ENCODE measurements around the gene ACAP1. TPM values are rescaled to one million over a fixed set of nuclear protein-coding genes. Genes with fewer than 3 reads are reported as not detected.

The ACAP1 gene
- total and polyA plus RNA-seq, 4 donors, result 1.1 to 7.4 (median 4.7) TPM

DNA sequence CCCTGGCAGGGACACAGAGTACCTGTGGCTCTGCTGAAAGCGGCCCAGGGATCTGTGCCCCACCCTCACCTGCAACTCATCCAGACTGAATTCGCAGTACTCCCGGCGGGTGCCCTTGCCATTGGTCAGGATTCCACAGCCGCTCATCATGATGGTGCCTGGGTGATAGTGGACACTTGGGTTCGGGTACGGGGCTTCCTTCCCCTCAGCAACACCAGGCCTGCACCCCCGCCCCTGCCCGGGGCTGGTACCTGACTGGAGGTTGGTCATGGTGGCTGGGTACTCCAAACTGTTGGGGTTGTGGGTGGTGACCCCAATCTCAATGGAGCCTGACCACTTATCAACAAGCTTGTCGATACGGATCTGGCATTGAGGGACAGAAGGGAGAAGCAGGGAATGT is 10.1 kb upstream of the ACAP1 start:
- no peak overlapping the region for H3K9ac ChIP-seq (ENCODE audit: low read depth in 1 of 2, low read length in 2 of 2)
- peaks cover 6 to 48% (median 19%) of the 10 kb centered on the region in 4 donors for H3K36me3 ChIP-seq (ENCODE audit: control insufficient read depth in 4 of 4, insufficient read depth in 3 of 4, low read depth in 1 of 4, low read length in 3 of 4)
- no peak overlapping the region for H3K27ac ChIP-seq (ENCODE audit: low read depth in 1 of 2, low read length in 2 of 2)
- TF ChIP-seq, protein P1, sequence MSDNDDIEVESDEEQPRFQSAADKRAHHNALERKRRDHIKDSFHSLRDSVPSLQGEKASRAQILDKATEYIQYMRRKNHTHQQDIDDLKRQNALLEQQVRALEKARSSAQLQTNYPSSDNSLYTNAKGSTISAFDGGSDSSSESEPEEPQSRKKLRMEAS (IDR thresholded peaks at IDR 0.05), result no peak
- TF ChIP-seq YY1 (IDR thresholded peaks at IDR 0.05) (no peak), FOXA2 (IDR thresholded peaks at IDR 0.05) (no peak), GABPA (IDR thresholded peaks at IDR 0.05 in 1 of 2, conservative IDR thresholded peaks at IDR 0.05 in 1 of 2) (no peak), JUND (IDR thresholded peaks at IDR 0.05) (no peak), HNF4G (IDR thresholded peaks at IDR 0.05) (no peak), FOXA1 (IDR thresholded peaks at IDR 0.05) (no peak), SP1 (IDR thresholded peaks at IDR 0.05) (no peak), RAD21 (IDR thresholded peaks at IDR 0.05) (no peak), NR2F2 (IDR thresholded peaks at IDR 0.05) (no peak), RXRA (IDR thresholded peaks at IDR 0.05) (no peak), HNF4A (conservative IDR thresholded peaks at IDR 0.05) (no peak), EGR1 (IDR thresholded peaks at IDR 0.05; ENCODE audit: low read depth in 2 of 2) (no peak)
- TF ChIP-seq, protein P2, sequence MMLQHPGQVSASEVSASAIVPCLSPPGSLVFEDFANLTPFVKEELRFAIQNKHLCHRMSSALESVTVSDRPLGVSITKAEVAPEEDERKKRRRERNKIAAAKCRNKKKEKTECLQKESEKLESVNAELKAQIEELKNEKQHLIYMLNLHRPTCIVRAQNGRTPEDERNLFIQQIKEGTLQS (IDR thresholded peaks at IDR 0.05), result no peak
- TF ChIP-seq, protein P3, sequence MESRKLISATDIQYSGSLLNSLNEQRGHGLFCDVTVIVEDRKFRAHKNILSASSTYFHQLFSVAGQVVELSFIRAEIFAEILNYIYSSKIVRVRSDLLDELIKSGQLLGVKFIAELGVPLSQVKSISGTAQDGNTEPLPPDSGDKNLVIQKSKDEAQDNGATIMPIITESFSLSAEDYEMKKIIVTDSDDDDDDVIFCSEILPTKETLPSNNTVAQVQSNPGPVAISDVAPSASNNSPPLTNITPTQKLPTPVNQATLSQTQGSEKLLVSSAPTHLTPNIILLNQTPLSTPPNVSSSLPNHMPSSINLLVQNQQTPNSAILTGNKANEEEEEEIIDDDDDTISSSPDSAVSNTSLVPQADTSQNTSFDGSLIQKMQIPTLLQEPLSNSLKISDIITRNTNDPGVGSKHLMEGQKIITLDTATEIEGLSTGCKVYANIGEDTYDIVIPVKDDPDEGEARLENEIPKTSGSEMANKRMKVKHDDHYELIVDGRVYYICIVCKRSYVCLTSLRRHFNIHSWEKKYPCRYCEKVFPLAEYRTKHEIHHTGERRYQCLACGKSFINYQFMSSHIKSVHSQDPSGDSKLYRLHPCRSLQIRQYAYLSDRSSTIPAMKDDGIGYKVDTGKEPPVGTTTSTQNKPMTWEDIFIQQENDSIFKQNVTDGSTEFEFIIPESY (IDR thresholded peaks at IDR 0.05), result no peak
- TF ChIP-seq, protein P4, sequence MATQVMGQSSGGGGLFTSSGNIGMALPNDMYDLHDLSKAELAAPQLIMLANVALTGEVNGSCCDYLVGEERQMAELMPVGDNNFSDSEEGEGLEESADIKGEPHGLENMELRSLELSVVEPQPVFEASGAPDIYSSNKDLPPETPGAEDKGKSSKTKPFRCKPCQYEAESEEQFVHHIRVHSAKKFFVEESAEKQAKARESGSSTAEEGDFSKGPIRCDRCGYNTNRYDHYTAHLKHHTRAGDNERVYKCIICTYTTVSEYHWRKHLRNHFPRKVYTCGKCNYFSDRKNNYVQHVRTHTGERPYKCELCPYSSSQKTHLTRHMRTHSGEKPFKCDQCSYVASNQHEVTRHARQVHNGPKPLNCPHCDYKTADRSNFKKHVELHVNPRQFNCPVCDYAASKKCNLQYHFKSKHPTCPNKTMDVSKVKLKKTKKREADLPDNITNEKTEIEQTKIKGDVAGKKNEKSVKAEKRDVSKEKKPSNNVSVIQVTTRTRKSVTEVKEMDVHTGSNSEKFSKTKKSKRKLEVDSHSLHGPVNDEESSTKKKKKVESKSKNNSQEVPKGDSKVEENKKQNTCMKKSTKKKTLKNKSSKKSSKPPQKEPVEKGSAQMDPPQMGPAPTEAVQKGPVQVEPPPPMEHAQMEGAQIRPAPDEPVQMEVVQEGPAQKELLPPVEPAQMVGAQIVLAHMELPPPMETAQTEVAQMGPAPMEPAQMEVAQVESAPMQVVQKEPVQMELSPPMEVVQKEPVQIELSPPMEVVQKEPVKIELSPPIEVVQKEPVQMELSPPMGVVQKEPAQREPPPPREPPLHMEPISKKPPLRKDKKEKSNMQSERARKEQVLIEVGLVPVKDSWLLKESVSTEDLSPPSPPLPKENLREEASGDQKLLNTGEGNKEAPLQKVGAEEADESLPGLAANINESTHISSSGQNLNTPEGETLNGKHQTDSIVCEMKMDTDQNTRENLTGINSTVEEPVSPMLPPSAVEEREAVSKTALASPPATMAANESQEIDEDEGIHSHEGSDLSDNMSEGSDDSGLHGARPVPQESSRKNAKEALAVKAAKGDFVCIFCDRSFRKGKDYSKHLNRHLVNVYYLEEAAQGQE (IDR thresholded peaks at IDR 0.05), result no peak
- H3K9me3 ChIP-seq (ENCODE audit: control insufficient read depth in 4 of 4, low read length in 3 of 4), result no peaks in the 10 kb centered on the region
- DNase-seq (ENCODE audit: low spot score), result no peak
- no peak overlapping the region for H3K4me3 ChIP-seq (ENCODE audit: low read depth in 1 of 3, low read length in 3 of 3)
- 95% methylated on average over 11 of the region's 11 CpGs for whole genome bisulfite sequencing
- peaks cover 8 to 22% (median 15%) of the 10 kb centered on the region in 4 donors for H3K4me1 ChIP-seq (ENCODE audit: control insufficient read depth in 4 of 4, insufficient read depth in 4 of 4, low read length in 3 of 4)
- H3K27me3 ChIP-seq (ENCODE audit: control insufficient read depth in 4 of 4, insufficient read depth in 4 of 4, low read length in 3 of 4), result no peaks in the 10 kb centered on the region

DNA sequence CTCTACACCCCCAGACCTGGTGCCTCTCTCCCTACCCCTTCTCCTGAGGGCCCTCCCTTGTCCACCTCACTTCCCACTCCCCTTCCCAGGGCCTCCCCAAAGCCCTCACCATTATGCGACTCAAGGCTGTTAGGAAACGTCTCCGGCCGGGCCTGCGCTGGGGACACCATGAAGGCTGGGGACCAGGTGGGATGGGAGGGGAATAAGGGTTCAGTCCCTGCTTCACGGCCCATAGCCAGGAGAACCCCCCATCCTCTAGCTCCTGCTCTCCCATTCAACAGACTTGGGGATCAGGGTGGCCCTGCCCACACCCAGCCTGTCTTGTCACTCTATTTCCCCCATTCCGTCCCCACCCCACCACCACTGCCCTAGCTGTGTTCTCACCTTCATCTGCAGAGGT is 9.3 kb upstream of the ACAP1 start:
- Histone ChIP-seq H3K36me3 (ENCODE audit: control insufficient read depth in 4 of 4, insufficient read depth in 3 of 4, low read depth in 1 of 4, low read length in 3 of 4) (peaks cover 4 to 41% (median 16%) of the 10 kb centered on the region in 4 donors), H3K27me3 (ENCODE audit: control insufficient read depth in 4 of 4, insufficient read depth in 4 of 4, low read length in 3 of 4) (no peaks in the 10 kb centered on the region), H3K9ac (ENCODE audit: low read depth in 1 of 2, low read length in 2 of 2) (no peak overlapping the region), H3K27ac (ENCODE audit: low read depth in 1 of 2, low read length in 2 of 2) (no peak overlapping the region), H3K4me1 (ENCODE audit: control insufficient read depth in 4 of 4, insufficient read depth in 4 of 4, low read length in 3 of 4) (peaks cover 8 to 22% (median 15%) of the 10 kb centered on the region in 4 donors), H3K4me3 (ENCODE audit: low read depth in 1 of 3, low read length in 3 of 3) (no peak overlapping the region), H3K9me3 (ENCODE audit: control insufficient read depth in 4 of 4, low read length in 3 of 4) (no peaks in the 10 kb centered on the region)
- TF ChIP-seq, protein P5, sequence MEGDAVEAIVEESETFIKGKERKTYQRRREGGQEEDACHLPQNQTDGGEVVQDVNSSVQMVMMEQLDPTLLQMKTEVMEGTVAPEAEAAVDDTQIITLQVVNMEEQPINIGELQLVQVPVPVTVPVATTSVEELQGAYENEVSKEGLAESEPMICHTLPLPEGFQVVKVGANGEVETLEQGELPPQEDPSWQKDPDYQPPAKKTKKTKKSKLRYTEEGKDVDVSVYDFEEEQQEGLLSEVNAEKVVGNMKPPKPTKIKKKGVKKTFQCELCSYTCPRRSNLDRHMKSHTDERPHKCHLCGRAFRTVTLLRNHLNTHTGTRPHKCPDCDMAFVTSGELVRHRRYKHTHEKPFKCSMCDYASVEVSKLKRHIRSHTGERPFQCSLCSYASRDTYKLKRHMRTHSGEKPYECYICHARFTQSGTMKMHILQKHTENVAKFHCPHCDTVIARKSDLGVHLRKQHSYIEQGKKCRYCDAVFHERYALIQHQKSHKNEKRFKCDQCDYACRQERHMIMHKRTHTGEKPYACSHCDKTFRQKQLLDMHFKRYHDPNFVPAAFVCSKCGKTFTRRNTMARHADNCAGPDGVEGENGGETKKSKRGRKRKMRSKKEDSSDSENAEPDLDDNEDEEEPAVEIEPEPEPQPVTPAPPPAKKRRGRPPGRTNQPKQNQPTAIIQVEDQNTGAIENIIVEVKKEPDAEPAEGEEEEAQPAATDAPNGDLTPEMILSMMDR (IDR thresholded peaks at IDR 0.05; ENCODE audit: low read depth, low read length, missing input control), result no peak
- TF ChIP-seq, protein P1 (IDR thresholded peaks at IDR 0.05), result no peak
- TF ChIP-seq, protein P3 (IDR thresholded peaks at IDR 0.05), result no peak
- no peak for TF ChIP-seq NR2F2 (IDR thresholded peaks at IDR 0.05)
- no peak for TF ChIP-seq JUND (IDR thresholded peaks at IDR 0.05)
- no peak for DNase-seq (ENCODE audit: low spot score)
- WGBS, result 97% methylated on average over 7 of the region's 7 CpGs
